ENCODE measurements around the gene CTPS1.

The CTPS1 gene

DNA sequence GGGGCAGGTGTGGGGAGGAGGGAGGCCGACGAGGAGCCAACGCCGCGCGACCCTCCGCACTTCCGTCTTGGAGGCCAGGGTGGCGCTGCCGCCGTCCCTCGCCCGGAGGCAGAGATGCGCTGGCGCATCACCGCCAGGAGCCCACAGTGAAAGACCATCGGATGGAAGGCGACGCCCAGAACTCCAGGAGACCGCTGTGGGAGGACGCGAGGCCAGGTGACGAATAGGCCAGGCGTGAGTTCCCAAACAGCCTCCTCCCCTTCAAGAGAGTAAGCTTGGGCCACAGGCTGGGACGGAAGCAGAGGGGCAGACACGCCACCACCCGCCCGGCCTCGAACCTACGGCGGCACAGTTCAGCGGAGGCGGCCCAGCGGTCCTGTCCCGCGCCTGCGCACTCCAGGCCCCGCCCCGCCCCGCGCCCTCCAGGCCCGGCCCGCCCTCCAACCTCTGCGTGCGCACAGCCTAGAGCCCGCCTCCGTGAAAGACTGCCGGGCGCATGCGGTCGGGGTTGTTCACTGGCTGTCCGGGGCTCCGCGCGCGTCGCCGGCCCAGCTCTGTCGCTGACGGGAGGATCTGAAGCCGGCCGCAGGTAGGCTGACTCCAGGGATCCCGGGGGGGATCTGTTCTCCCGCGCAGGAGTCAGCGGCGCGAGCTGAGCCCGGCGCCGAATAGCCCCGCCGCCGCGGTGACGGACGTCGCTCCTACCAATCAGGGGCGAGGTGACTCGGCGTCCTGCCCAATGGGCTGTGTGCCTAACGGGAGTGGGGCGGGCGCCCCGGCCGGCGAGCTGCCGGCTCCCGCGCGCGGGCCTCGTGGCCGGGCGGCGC lies at the start of gene CTPS1:
Gene CTPS1 (plus strand): TSS at position 456 of the 827 bp plus-strand sequence. CDS start 3,595 bp downstream, outside the sequence.
- DNase-seq, result peak; percentile 100

DNA sequence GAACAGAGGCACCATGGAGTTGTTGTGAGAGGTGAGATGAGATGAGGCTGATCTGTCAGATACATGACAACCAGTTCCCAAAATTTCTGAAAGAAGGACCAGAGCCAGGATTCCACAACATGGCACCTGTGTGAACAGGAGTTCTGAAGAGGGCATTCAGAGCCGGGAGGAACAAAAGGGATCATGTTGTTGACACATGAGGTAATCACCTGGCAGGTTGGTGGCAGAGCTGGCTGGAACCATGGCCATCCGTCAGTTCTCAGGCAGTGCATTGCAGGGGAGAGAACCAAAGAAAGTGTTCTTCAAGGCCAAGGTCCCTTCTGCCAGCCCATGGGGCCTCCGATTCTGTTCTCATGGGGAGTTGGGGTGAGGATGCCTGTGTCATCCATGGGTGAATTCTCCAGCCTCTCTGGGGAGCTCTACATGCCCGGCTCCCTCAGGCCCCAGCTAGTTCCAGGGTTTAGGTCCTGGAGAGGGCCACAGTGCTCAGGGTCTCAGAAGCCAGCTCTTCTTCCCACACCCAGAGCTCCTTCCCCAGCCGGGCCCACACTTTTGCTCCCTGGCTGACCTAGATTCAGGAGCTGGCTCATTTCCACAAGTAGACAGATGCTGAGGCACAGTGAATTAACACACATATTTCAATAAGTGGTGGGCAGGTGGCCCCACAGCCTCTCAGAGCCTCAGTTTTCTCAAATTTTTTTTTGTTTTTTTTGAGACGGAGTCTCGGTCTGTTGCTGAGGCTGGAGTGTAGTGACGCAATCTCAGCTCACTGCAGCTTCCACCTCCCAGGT lies 49.1 kb upstream of the CTPS1 start:
- no peak for DNase-seq

DNA sequence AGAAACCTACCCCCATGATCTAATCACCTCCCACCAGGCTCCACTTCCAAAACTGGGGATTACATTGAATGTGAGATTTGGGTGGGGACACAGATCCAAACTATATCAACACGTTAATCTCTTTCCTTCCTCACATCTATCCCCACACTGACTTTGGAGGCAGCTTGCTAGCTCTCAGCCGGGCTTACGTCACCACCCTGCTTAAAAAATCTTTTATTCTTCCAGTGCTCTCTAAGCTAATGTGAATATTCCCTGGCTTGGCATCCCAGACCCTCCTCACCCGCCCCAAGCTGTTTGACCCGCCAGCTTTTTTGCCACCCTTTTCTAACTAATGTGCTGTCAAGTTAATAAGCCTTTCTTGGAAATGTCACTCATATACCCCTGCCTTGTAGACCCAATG lies 47.9 kb upstream of the CTPS1 start:
- no peak for DNase-seq

GRCh38 chr1:40932006-40932405 lies 47.5 kb upstream of the CTPS1 start:
- peak; percentile 65 for DNase-seq

DNA sequence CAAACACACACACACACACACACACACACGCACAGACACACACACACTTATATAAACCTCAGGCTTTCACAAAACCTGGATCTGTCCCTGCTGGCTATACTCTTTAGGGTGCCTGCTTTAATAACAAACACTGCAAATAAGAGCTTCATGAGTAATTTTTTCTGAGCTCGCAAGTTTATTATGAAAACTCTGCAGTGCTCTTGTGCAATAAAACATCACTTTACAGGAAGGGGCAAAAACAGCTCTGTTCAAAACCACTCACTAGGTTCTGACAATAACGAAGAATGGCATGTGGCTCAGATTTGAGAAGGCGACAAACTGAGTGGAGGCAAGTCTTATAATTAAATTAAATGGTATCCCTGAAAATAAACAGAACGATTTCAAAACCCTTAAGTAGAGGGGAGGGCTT lies 42.6 kb upstream of the CTPS1 start:
- DNase-seq, result no peak

GRCh38 chr1:40938393-40938792 lies 41.1 kb upstream of the CTPS1 start:
- DNase-seq, result no peak

DNA sequence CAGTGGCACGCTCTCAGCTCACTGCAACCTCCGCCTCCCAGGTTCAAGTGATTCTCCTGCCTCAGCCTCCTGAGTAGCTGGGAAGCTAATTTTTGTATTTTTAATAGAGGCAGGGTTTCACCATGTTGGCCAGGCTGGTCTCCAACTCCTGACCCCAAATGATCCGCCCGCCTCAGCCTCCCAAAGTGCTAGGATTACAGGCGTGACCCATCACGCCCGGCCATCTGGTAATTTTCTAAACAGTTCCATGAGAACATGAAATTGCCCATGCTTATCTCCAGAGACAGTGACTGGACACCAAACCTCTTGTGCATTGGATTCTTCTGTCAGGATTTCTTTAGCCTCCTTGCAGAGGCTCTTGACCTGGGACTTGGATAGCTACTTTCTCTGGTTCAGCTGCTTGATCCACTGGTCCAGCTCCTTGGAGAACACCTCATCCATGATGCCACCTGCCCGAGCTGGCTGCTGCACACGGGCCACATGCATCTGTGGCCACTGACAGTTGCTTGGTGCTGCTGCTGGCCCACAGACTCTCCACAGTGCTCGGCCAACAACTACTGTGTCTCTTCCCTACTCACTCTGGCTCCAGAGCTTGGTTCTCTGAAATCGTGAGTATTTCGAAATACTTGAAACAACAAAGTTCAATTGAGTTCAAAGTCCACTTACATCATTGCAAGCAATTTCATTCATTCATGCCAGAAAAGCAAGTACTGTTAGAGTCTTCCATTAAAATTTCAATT lies 40.0 kb upstream of the CTPS1 start:
- no peak for DNase-seq

DNA sequence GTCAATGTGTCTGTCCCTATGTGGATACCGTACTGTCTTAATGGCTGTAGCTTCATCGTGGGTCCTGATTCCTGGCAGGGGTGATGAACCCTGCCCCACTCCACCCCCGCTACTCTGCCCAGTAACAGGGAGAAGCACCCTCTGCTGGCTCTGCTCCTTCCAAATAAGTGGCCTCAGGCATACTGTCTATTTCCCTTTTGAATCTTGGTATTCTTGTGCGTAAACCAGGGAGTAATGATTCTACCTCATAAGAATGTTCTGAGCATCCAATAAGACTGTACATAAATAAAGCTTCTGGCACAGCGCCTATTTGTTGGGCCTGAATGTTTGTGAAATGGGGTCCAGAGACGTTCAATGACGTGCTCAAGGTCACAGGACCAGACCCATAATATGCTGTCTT lies 35.2 kb upstream of the CTPS1 start:
- DNase-seq, result no peak

DNA sequence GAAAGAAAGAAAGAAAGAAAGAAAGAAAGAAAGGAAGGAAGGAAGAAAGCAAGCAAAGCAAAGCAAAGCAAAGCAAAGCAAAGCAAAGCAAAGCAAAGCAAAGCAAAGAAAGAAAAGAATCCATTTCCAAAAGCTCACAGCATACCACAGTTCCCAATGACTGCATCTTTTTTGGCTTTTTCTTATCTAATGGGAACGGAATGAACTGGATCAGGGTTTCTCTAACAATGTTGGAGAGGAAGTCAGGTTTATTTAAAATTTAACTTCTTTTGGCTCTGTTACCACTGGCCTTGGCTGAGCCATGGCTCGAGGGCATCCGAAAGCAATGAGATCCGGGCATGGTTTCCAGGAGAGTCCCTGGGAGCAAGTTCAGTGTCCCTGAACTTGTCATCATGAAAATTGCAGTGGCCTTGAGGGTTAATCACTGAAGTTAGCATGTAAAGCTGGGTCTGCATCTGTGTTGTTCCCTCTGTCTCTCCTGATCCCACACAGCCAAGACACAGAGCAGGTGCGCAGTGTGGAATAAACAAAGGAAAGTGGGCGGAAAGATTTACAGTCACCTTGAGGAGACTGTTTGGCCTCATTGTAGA lies 34.6 kb upstream of the CTPS1 start:
- no peak for DNase-seq

- DNase-seq, result no peak
These were observed 34.0 kb upstream of the CTPS1 start for GRCh38 chr1:40945491-40945973.

DNA sequence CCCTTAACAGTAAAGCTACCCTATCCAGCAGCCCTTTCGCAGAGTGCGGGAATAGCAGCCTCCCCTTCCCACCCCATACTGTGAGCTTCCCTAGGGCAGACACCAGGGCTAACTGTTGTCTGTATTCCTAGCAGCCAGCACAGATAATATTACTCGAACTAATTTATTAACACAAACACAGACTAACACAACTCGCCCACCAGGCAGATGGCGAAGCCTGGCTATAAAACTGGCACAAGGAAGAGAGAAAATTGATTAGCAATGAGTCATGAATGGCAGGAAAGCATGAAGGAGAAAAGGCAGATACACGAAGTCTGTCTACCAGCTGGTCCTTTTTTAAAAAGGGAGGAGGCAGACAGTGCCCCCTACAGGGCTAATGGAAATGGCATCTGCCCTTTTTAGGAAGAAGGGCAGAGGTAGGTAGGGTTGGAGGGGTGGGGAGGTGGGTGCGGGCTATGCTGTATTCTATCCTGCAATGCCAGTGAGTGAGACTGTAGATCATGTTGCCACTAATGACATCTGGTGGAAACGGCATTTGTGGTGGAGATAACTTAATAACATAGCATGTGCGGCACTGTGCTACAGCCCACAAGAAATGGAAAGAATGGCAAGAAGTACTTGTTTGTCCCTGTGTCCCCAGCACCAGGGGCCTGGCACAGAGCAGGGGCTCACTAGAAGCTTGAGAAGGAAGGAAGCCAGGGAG lies 30.6 kb upstream of the CTPS1 start:
- DNase-seq, result peak; percentile 96

- DNase-seq, result no peak
These were observed 29.9 kb upstream of the CTPS1 start for GRCh38 chr1:40949563-40949962.

- peak; percentile 100 for DNase-seq
These were observed 27.4 kb upstream of the CTPS1 start for GRCh38 chr1:40951943-40952743.

- DNase-seq, result no peak
These were observed 26.7 kb upstream of the CTPS1 start for GRCh38 chr1:40952744-40953315.

GRCh38 chr1:40954626-40955025 lies 24.9 kb upstream of the CTPS1 start:
- DNase-seq, result no peak

DNA sequence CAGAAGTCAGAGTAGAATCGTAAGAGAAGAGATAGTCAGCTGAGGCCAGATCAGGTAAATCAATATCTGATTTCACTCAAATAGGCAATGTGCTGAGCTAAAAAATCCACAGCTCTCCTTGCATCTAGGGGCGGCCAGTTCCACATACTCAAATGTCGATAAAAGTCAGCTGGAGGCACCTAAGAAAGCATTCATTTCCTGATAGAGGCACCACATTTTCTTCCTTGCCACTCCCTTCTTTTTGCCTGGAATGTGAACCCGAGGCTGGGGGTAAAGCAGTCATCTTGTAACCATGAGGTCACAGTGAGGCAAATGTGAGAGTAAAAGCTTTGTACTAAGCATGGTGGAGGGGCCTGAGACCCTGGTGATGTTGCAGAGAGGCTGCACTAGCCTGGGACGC lies 24.2 kb upstream of the CTPS1 start:
- no peak for DNase-seq

GRCh38 chr1:40956407-40956806 lies 23.1 kb upstream of the CTPS1 start:
- DNase-seq, result no peak

DNA sequence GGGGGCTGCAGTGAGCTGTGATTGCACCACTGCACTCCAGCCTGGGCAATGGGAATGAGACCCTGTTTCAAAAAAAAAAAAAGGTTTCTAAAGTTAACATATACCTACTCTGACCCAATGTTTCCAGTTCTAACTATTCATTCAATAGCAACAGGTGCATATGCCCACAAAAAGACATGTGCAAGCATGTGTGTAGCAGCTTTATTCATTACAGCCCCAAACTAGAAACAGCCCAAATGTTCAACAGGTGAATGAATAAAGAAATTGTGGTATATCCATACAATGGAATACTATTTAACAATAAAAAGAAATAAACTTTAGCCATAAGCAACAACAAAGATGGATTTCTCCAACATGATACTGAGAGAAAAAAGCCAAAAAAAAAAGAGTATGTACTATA lies 21.3 kb upstream of the CTPS1 start:
- DNase-seq, result no peak

DNA sequence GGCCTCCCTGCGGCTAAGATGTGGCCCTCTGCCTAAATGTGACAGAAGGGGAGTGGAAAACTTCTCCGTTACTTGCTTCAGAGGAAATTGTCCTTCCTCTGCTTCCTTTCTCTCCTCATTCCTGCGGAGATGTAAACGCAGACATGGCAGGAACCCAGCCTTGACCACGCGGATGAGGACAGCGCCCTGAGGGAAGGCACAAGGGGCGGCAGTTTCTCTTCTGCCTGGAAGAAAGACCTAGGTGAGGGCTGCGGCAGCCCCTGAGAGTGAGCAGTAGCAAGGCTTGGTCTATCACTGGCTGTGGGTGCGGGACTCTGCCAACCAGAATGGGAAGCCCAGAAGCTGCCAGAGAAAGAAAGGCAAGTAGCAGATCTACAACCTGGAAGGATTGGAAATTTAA lies 14.0 kb upstream of the CTPS1 start:
- no peak for DNase-seq

GRCh38 chr1:40966417-40966816 lies 13.1 kb upstream of the CTPS1 start:
- no peak for DNase-seq

DNA sequence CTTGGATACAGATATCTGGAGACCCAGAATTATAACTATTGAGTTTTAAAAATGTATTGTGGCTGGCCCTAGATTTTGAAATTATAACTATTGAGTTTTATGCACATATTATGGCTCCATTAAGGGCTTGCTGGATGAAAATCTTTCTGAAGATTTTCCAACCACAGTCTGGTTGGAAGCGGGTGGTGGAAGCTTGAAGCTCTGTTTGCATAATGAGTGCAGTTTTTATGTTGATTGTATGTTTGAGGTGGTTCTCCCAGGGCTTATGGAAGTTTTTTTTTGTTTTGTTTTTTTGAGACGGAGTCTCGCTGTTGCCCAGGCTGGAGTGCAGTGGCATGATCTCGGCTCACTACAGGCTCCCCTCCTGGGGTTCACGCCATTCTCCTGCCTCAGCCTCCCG lies 10.1 kb upstream of the CTPS1 start:
- no peak for DNase-seq

All from NCI-H748 treated with DMSO at 0.1 percent for 48 hours (cell line).